ENCODE measurements around the gene ICE2.

The ICE2 gene

GRCh38 chr15:60494108-60494507 is 15.2 kb upstream of the ICE2 start:
- DNase-seq (ENCODE audit: low read depth in 1 of 2, low spot score in 1 of 2), result no peak

- DNase-seq (ENCODE audit: low read depth in 1 of 2, low spot score in 1 of 2), result no peak
Observed at GRCh38 chr15:60493166-60493565, 14.2 kb upstream of the ICE2 start.

DNA sequence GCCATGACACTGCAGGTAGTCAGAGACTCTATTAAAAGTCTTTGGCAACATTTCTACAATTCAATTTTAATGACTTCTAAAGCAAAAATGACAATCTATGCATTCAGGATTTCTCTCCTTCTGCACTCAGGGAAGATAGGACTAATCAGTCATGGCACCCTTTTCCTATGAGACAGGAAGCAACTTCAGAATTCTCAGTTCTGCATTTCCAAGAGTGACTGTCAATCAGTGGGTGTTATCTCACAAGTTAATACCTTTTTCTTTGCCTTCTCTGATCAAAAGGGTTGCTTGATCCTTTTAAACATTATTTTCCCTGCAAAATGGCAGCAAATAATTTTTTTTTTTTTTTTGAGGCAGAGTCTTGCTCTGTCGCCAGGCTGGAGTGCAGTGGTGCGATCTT is 7.8 kb upstream of the ICE2 start:
- no peak for DNase-seq (ENCODE audit: low read depth in 1 of 2, low spot score in 1 of 2)

GRCh38 chr15:60485365-60486055 is 6.6 kb upstream of the ICE2 start:
- no peak for DNase-seq (ENCODE audit: low read depth in 1 of 2, low spot score in 1 of 2)

DNA sequence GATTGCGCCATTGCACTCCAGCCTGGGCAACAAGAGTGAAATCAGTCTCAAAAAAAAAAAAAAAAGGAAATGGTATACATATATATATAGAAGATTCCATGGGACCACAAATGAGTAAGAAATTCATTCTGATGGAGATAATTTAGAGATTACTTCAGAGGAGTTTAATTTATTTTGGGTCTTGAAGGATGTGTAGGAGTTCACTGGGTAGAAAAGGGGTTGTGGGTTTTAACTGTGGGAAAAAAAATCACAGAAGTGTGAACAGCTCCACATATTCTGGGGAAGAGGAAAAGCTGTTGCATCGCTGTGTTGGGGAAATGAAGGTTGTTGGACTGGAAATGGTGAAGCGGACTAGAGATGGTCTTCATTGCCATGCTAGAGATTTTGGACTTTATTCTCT is 4.1 kb upstream of the ICE2 start:
- no peak for DNase-seq (ENCODE audit: low read depth in 1 of 2, low spot score in 1 of 2)

DNA sequence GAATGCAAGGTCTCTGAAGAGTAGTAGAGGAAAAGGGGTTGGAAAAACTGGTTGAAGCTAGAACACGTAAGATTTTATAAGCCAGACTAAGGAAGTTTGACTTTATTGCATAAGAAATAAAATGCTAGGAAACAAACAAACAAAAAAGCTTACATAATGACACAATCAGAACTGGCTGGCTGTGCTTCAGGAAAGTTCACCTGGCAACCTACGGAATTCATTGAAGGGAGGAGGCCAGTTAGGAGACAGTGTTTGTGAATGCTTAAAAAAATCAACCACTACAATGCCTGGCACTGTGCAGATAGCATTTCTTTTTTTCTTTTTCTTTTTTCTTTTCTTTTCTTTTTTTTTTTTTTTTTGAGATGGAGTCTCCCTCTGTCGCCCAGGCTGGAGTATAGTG is 1.9 kb upstream of the ICE2 start:
- DNase-seq (ENCODE audit: low read depth in 1 of 2, low spot score in 1 of 2), result no peak

DNA sequence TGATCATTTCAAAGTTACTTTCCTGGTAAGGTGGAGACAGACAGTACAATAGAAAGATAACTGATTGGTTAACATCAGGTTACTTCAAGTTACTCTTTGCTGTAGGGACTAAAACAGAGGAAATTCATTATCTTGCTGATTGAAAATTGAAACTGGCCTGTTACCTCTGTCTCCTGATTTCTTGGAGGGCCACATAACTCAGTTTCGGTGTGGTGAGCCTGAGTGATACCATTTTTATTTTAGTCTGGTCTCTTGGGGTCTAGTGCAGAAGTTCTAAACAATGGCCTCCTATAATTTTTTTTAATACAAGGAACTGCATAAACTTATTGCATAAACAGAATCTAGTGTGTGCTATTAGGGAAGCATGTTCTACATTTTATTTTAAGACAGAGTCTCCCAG is 1.2 kb upstream of the ICE2 start:
- DNase-seq (ENCODE audit: low read depth in 1 of 2, low spot score in 1 of 2), result no peak

- no peak for DNase-seq (ENCODE audit: low read depth in 1 of 2, low spot score in 1 of 2)
Observed at GRCh38 chr15:60479361-60480110, 594 bp upstream of the ICE2 start.

DNA sequence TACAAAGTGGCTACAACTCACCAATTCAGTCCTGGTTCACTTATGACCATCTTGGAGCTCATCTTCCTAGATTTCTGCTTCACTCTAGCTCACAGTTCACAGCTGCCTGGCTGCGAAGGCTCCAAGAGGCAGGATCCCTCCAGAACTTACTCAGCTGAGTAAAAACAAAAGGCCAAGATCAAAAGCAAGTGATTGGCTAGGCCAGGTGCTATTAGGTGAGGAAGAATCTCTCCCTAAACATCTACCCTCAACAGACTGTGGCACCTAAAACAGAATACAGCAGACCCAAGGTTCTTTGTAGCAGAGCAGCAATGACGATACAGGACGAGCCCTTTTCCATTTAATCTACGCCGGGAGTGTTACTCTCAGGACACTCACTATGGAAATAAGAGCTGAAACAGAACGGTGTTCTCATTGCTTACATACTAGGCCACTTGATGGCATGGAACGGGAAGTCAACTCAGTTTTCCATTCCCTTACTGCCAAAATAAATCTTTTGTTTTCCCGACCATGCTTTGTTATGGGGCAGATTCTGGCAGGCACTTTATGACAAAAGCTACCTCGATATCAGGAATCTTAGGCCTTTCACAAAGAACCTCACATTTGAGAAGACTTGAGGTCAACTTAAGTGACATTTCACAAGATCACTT is 901 bp downstream of the ICE2 start:
- no peak for DNase-seq (ENCODE audit: low read depth in 1 of 2, low spot score in 1 of 2)

GRCh38 chr15:60477164-60477563 is 1.8 kb downstream of the ICE2 start:
- no peak for DNase-seq (ENCODE audit: low read depth in 1 of 2, low spot score in 1 of 2)

DNA sequence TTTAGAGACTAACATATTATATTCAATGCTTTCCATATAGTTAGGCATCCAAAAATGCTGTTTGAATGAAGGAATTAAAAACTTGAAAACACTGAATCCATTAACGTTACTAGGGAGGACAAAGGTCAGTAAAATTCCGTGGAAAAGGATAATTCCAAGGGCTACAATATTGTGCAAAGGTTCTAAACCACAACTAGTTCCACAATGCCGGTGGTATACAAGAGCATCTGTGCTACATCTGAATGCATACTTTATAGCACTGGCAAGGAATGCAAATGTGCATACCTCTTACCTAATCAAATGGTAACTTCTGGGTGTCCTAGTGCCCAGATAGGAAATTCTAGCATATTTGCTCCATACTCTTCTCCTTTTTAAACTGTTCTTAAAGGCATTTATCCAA is 2.2 kb downstream of the ICE2 start:
- DNase-seq (ENCODE audit: low read depth in 1 of 2, low spot score in 1 of 2), result no peak

DNA sequence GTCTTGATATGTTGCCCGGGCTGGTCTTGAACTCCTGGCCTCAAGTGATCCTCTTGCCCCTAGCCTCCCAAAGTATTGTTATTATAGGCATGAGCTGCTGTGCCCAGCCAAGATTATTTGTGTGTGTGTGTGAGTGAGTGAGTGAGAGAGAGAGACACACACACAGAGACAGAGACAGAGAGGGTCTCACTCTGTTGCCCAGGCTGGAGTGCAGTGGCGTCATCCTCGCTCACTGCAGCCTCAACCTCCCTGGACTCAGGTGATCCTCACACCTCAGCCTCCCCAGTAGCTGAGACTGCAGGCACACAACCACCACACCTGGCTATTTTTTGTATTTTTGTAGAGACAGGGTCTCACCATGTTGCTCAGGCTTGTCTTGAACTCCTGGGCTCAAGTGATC is 5.8 kb downstream of the ICE2 start:
- DNase-seq (ENCODE audit: low read depth in 1 of 2, low spot score in 1 of 2), result no peak

DNA sequence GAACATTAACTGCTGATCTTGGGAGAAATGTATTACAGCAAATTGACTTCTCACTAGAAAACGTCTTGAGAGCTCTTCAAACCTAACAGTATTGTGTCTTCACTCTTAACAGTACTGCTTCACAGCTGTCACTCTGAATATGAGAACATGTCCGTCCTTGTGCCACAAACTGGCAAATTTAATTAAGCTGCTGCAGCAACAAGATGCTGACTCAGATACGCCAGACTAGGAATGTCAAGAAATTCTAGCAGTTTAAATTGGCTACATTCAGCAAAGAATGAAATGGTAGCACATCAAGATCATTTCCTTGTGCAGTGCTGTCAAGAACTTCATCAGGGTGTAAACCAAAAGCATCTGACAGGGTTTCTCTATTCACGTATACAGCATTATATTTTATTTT is 7.6 kb downstream of the ICE2 start:
- DNase-seq (ENCODE audit: low read depth in 1 of 2, low spot score in 1 of 2), result no peak

GRCh38 chr15:60469893-60470641 is 8.9 kb downstream of the ICE2 start:
- no peak for DNase-seq (ENCODE audit: low read depth in 1 of 2, low spot score in 1 of 2)

DNA sequence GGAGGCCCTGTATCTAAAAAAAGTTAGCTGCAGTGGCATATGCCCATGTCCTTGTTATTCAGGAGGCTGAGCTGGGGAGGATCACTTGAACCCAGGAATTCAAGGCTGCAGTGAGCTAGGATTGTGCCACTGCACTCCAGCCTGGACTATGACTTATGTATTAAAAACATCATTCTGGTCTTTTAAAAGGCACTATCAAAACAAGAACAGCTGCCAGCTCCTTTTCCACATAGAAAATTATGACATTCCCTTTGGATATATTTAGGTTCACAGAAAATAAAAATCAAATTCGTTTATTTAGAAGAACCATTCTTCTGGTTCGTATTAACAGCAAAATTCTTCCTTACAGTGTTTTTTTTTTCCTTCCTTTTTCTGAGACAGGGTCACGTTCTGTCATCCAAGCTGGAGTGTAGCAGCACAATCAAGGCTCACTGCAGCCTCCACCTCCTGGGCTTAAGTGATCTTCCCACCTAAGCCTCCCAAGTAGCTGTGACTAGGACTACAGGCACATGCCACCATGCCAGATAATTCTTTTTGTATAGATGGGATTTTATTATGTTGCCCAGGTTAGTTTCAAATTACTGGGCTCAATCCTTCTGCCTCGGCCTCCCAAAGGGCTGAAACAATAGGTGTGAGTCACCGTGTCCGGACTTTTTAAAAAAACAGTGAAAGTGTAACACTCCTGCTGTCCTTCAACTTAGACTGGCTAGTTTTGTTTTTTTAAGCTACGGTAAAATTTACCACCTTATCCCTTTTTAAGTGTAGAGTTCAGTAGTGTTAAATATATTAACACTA is 13.9 kb downstream of the ICE2 start:
- DNase-seq (ENCODE audit: low read depth in 1 of 2, low spot score in 1 of 2), result no peak

DNA sequence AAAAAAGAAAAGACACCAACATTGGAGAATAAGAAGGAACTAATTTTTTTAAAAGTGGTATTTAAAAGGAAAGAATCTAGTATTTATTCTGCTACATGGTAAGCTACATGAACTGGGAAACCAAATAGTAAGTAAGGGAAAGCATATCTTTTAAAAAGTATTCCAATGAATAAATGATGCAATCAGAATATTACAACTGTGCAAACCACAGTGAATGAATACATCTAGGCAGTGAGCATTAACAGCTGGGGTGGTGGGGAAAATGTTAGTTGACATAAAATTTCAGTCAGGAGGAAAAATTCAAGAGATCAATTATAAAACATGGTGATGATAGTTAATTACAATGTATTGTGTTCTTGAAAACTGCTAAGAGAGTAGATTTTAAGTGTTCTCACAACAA is 16.9 kb downstream of the ICE2 start:
- no peak for DNase-seq (ENCODE audit: low read depth in 1 of 2, low spot score in 1 of 2)

GRCh38 chr15:60460931-60461330 is 18.0 kb downstream of the ICE2 start:
- DNase-seq (ENCODE audit: low read depth in 1 of 2, low spot score in 1 of 2), result no peak

- DNase-seq (ENCODE audit: low read depth in 1 of 2, low spot score in 1 of 2), result no peak
Observed at GRCh38 chr15:60458721-60459120, 20.2 kb downstream of the ICE2 start.

DNA sequence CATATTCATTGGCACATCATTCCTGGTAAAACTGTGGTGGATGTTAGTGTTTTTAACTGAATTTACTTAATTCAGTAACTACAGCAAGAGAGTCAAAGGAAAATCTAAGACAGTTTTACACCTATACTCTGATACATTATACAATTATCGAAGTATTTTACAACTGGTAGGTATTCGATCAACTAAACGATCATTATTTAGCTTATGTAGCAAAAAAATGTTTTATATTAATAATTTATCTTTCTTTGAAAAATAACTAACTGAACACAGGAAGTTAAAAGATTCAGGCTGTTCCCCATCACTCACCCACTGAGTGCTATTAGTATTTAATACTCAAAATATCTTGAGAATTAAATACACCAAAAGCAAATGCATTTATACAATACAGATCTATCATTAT is 21.0 kb downstream of the ICE2 start:
- no peak for DNase-seq (ENCODE audit: low read depth in 1 of 2, low spot score in 1 of 2)

DNA sequence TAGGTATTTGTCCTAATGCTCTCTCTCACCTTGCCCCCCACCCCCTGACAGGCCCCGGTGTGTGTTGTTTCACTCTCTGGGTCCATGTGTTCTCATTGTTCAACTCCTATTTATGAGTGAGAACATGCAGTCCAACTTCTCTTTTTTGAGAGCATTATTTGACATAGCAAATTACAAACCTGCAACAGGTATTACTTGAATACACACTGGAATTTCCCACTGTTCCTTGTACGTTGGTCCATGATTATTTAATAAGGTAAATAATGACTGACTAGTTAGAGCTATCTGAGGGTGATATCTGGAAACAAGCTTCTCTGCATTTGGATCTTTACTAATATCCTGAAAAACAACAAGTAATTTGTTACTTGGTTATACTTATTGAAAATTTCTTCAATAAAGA is 24.1 kb downstream of the ICE2 start:
- no peak for DNase-seq (ENCODE audit: low read depth in 1 of 2, low spot score in 1 of 2)
